Tibial nerve (tissue), 4 donors: ENCODE measurements around the gene IL1R1. TPM values are rescaled to one million over a fixed set of nuclear protein-coding genes. Genes with fewer than 3 reads are reported as not detected.

ENCODE experiments used
- DNase-seq, 2 donors: peaks; one replicate each; pipeline ENCODE4 v3.0.0-alpha.2; 2019; ENCODE audit warnings: low spot score in 2 of 2
- H3K27ac ChIP-seq, 4 donors: fragments of 200-600 bp; sonication (generic) in 3 of 4; one replicate each; pipeline ENCODE4 v1.5.1; 2017 to 2019; ENCODE audit warnings: mild to moderate bottlenecking in 1 of 4
- H3K27me3 ChIP-seq, 2 donors: fragments of 200-600 bp; sonication (generic) in 1 of 2; one replicate each; pipeline versions ENCODE4 v1.5.1 to v1.6.0; 2017 to 2019
- H3K36me3 ChIP-seq, 3 donors: fragments of 200-600 bp; sonication (generic); one replicate each; pipeline ENCODE4 v1.5.1; 2018 to 2019
- H3K4me1 ChIP-seq, 4 donors: fragments of 200-600 bp; sonication (generic) in 3 of 4; one replicate each; pipeline ENCODE4 v1.5.1; 2017 to 2019
- H3K4me3 ChIP-seq, 4 donors: fragments of 200-600 bp; sonication (generic) in 3 of 4; one replicate each; pipeline ENCODE4 v1.5.1; 2017 to 2019; ENCODE audit warnings: mild to moderate bottlenecking in 1 of 4, moderate library complexity in 1 of 4
- H3K9me3 ChIP-seq, 4 donors: fragments of 200-600 bp; sonication (generic) in 3 of 4; one replicate each; pipeline ENCODE4 v1.5.1; 2017 to 2019
- CTCF ChIP-seq, 5 experiments: fragments of 200-600 bp in 3 of 5; fragments of 450-650 bp in 2 of 5; sonication (generic) in 3 of 5; IDR thresholded peaks; one replicate each; pipeline ENCODE4 v1.5.1; 2016 to 2019; ENCODE audit warnings: antibody characterized with exemption in 5 of 5, mild to moderate bottlenecking in 3 of 5, moderate library complexity in 2 of 5
- EP300 ChIP-seq, 2 donors: sonication (generic); formaldehyde crosslinking; IDR thresholded peaks; one replicate each; pipeline ENCODE4 v1.6.1; 2017; ENCODE audit warnings: antibody characterized with exemption in 2 of 2, mild to moderate bottlenecking in 1 of 2
- POLR2A ChIP-seq, 2 donors: fragments of 450-650 bp; IDR thresholded peaks; one replicate each; pipeline ENCODE4 v1.6.1; 2017; ENCODE audit warnings: antibody characterized with exemption in 2 of 2, mild to moderate bottlenecking in 2 of 2, moderate library complexity in 2 of 2
- WGBS, 2 donors: methylation state at CpG; one replicate each; pipeline ENCODE4 v1.1.5; 2018; 5-methylcytosine and 5-hydroxymethylcytosine counted together
- total RNA-seq, 4 donors: library from RNA; depleted of rRNA; stranded (reverse); fragments of >200 nt; gene quantifications; one replicate each; pipeline ENCODE4 v1.1.0, GENCODE V29; 2016

Gene IL1R1
- total RNA-seq, 4 donors from 2014 or later, result 29.5 to 81.2 (median 57.4) TPM

GRCh38 chr2:102190430-102191107 is 48.0 kb downstream of the IL1R1 start:
- 83 to 85% methylated on average over 10 of the region's 10 CpGs for WGBS, 2 donors
- no peaks in the 10 kb centered on the region for H3K36me3 ChIP-seq
- TF ChIP-seq POLR2A (IDR thresholded peaks at IDR 0.05), result no peak
- TF ChIP-seq CTCF (IDR thresholded peaks at IDR 0.05), result no peak
- no peak for TF ChIP-seq EP300 (IDR thresholded peaks at IDR 0.05)
- H3K27me3 ChIP-seq, result peaks cover 0 to 9% of the 10 kb centered on the region in 2 donors
- no peak overlapping the region for H3K27ac ChIP-seq
- DNase-seq, result no peak
- H3K9me3 ChIP-seq, result no peaks in the 10 kb centered on the region
- H3K4me1 ChIP-seq, result peaks cover 0 to 16% (median 1%) of the 10 kb centered on the region in 4 donors
- H3K4me3 ChIP-seq, result no peak overlapping the region

- H3K9me3 ChIP-seq, result no peaks in the 10 kb centered on the region
- TF ChIP-seq POLR2A (IDR thresholded peaks at IDR 0.05), result no peak
- no peak for TF ChIP-seq CTCF (IDR thresholded peaks at IDR 0.05)
- TF ChIP-seq EP300 (IDR thresholded peaks at IDR 0.05), result no peak
- H3K4me3 ChIP-seq, result no peak overlapping the region
- no peaks in the 10 kb centered on the region for H3K36me3 ChIP-seq
- WGBS, 2 donors, result 96 to 100% methylated on average over 1 of the region's 1 CpG
- no peak for DNase-seq
- H3K27ac ChIP-seq, result no peak overlapping the region
- H3K27me3 ChIP-seq, result peaks cover 0 to 9% of the 10 kb centered on the region in 2 donors
- peaks cover 0 to 15% (median 1%) of the 10 kb centered on the region in 4 donors for H3K4me1 ChIP-seq
Observed at GRCh38 chr2:102191501-102191900, 49.0 kb downstream of the IL1R1 start.

GRCh38 chr2:102193074-102193473 is 50.5 kb downstream of the IL1R1 start:
- DNase-seq, result no peak
- no peaks in the 10 kb centered on the region for H3K27me3 ChIP-seq
- no peak overlapping the region for H3K4me3 ChIP-seq
- no peak overlapping the region for H3K27ac ChIP-seq
- WGBS, 2 donors, result 80 to 88% methylated on average over 1 of the region's 1 CpG
- H3K4me1 ChIP-seq, result peaks cover 0 to 1% (median 0%) of the 10 kb centered on the region in 4 donors
- TF ChIP-seq EP300 (IDR thresholded peaks at IDR 0.05) (no peak), POLR2A (IDR thresholded peaks at IDR 0.05) (no peak), CTCF (IDR thresholded peaks at IDR 0.05) (no peak)
- H3K36me3 ChIP-seq, result no peaks in the 10 kb centered on the region
- H3K9me3 ChIP-seq, result no peaks in the 10 kb centered on the region

GRCh38 chr2:102194609-102195268 is 52.2 kb downstream of the IL1R1 start:
- Histone ChIP-seq H3K9me3 (no peaks in the 10 kb centered on the region), H3K4me3 (no peak overlapping the region), H3K27me3 (no peaks in the 10 kb centered on the region), H3K27ac (no peak overlapping the region), H3K4me1 (no peaks in the 10 kb centered on the region), H3K36me3 (no peaks in the 10 kb centered on the region)
- 67 to 71% methylated on average over 5 of the region's 5 CpGs for WGBS, 2 donors
- no peak for DNase-seq
- TF ChIP-seq POLR2A (IDR thresholded peaks at IDR 0.05), result no peak
- no peak for TF ChIP-seq EP300 (IDR thresholded peaks at IDR 0.05)
- TF ChIP-seq CTCF (IDR thresholded peaks at IDR 0.05), result no peak

- H3K27ac ChIP-seq, result no peak overlapping the region
- TF ChIP-seq EP300 (IDR thresholded peaks at IDR 0.05) (no peak), CTCF (IDR thresholded peaks at IDR 0.05) (no peak), POLR2A (IDR thresholded peaks at IDR 0.05) (no peak)
- H3K9me3 ChIP-seq, result no peaks in the 10 kb centered on the region
- no peaks in the 10 kb centered on the region for H3K36me3 ChIP-seq
- no peak for DNase-seq
- no peak overlapping the region for H3K4me3 ChIP-seq
- WGBS, 2 donors, result 77 to 80% methylated on average over 5 of the region's 5 CpGs
- H3K27me3 ChIP-seq, result no peaks in the 10 kb centered on the region
- no peaks in the 10 kb centered on the region for H3K4me1 ChIP-seq
Observed at GRCh38 chr2:102197389-102198137, 55.0 kb downstream of the IL1R1 start.
